Panc1 (cell line): Measurements from ENCODE around the gene NCKAP1.

ENCODE experiments used
- POLR2AphosphoS5 ChIP-seq: IDR thresholded peaks from 2 replicates; pipeline ENCODE4 v1.6.1; 2012; ENCODE audit warnings: mild to moderate bottlenecking, low read depth, low read length, moderate library complexity
- SIN3A ChIP-seq: IDR thresholded peaks from 2 replicates; pipeline ENCODE4 v1.6.1; 2012; ENCODE audit warnings: low read depth, mild to moderate bottlenecking, low read length, moderate library complexity, borderline replicate concordance; ENCODE audit not compliant: insufficient read depth
- TCF7L2 ChIP-seq: IDR thresholded peaks from 2 replicates; pipeline ENCODE4 v1.6.1; 2011; ENCODE audit warnings: mild to moderate bottlenecking, low read depth, low read length, inconsistent platforms
- TF ChIP-seq, protein P1 (sequence below): fragments of 450-650 bp; IDR thresholded peaks from 2 replicates; pipeline ENCODE4 v1.5.1; 2017; ENCODE audit warnings: mild to moderate bottlenecking
- TF ChIP-seq, protein P2 (sequence below), 2 experiments: IDR thresholded peaks; 2 replicates each; pipeline ENCODE4 v1.6.1; 2011 to 2012; ENCODE audit warnings: low read depth in 2 of 2, control low read depth in 1 of 2, low read length in 1 of 2, mild to moderate bottlenecking in 1 of 2, moderate library complexity in 1 of 2; ENCODE audit not compliant: insufficient read depth in 1 of 2

DNA sequence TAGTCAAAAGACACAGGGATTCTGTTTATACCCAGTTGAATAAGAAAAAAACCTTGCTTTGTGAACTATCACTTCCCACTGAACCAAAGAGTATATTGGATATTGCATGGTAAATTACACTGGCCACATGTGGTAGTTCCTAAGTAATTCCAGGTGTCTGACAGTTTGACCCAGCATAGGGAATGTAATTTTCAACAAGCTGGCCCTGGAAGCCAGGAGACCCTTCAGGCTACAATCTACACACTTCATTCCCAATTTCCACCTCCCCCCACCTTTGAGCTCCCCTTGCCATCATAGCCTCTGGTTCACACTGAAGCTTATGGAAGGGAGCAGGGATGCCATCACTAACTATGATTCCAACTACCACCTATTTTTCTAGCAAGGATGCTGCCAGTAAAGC is 174.6 kb downstream of the NCKAP1 start:
- TF ChIP-seq, protein P1, sequence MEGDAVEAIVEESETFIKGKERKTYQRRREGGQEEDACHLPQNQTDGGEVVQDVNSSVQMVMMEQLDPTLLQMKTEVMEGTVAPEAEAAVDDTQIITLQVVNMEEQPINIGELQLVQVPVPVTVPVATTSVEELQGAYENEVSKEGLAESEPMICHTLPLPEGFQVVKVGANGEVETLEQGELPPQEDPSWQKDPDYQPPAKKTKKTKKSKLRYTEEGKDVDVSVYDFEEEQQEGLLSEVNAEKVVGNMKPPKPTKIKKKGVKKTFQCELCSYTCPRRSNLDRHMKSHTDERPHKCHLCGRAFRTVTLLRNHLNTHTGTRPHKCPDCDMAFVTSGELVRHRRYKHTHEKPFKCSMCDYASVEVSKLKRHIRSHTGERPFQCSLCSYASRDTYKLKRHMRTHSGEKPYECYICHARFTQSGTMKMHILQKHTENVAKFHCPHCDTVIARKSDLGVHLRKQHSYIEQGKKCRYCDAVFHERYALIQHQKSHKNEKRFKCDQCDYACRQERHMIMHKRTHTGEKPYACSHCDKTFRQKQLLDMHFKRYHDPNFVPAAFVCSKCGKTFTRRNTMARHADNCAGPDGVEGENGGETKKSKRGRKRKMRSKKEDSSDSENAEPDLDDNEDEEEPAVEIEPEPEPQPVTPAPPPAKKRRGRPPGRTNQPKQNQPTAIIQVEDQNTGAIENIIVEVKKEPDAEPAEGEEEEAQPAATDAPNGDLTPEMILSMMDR: no peak
- TF ChIP-seq, protein P2, sequence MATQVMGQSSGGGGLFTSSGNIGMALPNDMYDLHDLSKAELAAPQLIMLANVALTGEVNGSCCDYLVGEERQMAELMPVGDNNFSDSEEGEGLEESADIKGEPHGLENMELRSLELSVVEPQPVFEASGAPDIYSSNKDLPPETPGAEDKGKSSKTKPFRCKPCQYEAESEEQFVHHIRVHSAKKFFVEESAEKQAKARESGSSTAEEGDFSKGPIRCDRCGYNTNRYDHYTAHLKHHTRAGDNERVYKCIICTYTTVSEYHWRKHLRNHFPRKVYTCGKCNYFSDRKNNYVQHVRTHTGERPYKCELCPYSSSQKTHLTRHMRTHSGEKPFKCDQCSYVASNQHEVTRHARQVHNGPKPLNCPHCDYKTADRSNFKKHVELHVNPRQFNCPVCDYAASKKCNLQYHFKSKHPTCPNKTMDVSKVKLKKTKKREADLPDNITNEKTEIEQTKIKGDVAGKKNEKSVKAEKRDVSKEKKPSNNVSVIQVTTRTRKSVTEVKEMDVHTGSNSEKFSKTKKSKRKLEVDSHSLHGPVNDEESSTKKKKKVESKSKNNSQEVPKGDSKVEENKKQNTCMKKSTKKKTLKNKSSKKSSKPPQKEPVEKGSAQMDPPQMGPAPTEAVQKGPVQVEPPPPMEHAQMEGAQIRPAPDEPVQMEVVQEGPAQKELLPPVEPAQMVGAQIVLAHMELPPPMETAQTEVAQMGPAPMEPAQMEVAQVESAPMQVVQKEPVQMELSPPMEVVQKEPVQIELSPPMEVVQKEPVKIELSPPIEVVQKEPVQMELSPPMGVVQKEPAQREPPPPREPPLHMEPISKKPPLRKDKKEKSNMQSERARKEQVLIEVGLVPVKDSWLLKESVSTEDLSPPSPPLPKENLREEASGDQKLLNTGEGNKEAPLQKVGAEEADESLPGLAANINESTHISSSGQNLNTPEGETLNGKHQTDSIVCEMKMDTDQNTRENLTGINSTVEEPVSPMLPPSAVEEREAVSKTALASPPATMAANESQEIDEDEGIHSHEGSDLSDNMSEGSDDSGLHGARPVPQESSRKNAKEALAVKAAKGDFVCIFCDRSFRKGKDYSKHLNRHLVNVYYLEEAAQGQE (IDR thresholded peaks at IDR 0.05; ENCODE audit: insufficient read depth in 1 of 2, low read depth in 2 of 2, low read length in 1 of 2): no peak
- no peak for TF ChIP-seq POLR2AphosphoS5
- TF ChIP-seq SIN3A: no peak
- TF ChIP-seq TCF7L2: no peak
